K562 (cell line): ENCODE data around the gene GUCA1A. TPM values are rescaled to one million over a fixed set of nuclear protein-coding genes. Genes with fewer than 3 reads are reported as not detected.
A peak's percentile ranks its signal among the peaks of the same experiment; 100 is the strongest.

Source experiments
- BCLAF1 ChIP-seq, 2 experiments: fragments of 450-650 bp in 1 of 2; IDR thresholded peaks; 2 replicates each; pipeline ENCODE4 v1.6.1; 2011 to 2017; ENCODE audit warnings: low read depth in 2 of 2, antibody characterized with exemption in 1 of 2, borderline replicate concordance in 1 of 2, low read length in 1 of 2, mild to moderate bottlenecking in 1 of 2, mixed read lengths in 1 of 2; ENCODE audit not compliant: control insufficient read depth in 1 of 2
- CUX1 ChIP-seq: fragments of 200-800 bp; sonication (Bioruptor generic); IDR thresholded peaks from 2 replicates; pipeline ENCODE4 v1.6.1; 2016; ENCODE audit warnings: missing genetic modification characterization, missing compliant biosample characterization
- DPF2 ChIP-seq: fragments of 450-650 bp; IDR thresholded peaks from 2 replicates; pipeline ENCODE4 v1.6.1; 2016
- NCOA1 ChIP-seq: fragments of 450-650 bp; IDR thresholded peaks from 2 replicates; pipeline ENCODE4 v1.6.1; 2016; ENCODE audit warnings: low read depth
- NCOA6 ChIP-seq: fragments of 450-650 bp; IDR thresholded peaks from 2 replicates; pipeline ENCODE4 v1.6.1; 2017; ENCODE audit warnings: mild to moderate bottlenecking
- NFYB ChIP-seq: IDR thresholded peaks from 2 replicates; pipeline ENCODE4 v1.6.1; 2011; ENCODE audit warnings: mild to moderate bottlenecking, moderate library complexity; ENCODE audit not compliant: insufficient read length; ENCODE audit errors: extremely low read depth
- NONO ChIP-seq, 2 experiments: fragments of 200-400 bp in 1 of 2; fragments of 450-650 bp in 1 of 2; formaldehyde crosslinking in 1 of 2; IDR thresholded peaks; 2 replicates each; pipeline ENCODE4 v1.6.1; 2017; ENCODE audit warnings: low read depth in 2 of 2, mild to moderate bottlenecking in 2 of 2, moderate library complexity in 2 of 2, low read length in 1 of 2
- POLR2B ChIP-seq: fragments of 450-650 bp; IDR thresholded peaks from 2 replicates; pipeline ENCODE4 v1.6.1; 2018; ENCODE audit warnings: low read depth; ENCODE audit not compliant: partially characterized antibody
- PPARD ChIP-seq: fragments of 250-450 bp; sonication (Bioruptor Pico); IDR thresholded peaks from 2 replicates; pipeline ENCODE4 v1.8.0; 2022; ENCODE audit warnings: inconsistent platforms, mild to moderate bottlenecking, moderate library complexity
- RBM17 ChIP-seq: fragments of 200-400 bp; formaldehyde crosslinking; IDR thresholded peaks from 2 replicates; pipeline ENCODE4 v1.6.1; 2017; ENCODE audit warnings: low read depth, mild to moderate bottlenecking, low read length, borderline replicate concordance
- ZNF23 ChIP-seq: fragments of 250-450 bp; sonication (Bioruptor Pico); IDR thresholded peaks from 2 replicates; pipeline ENCODE4 v1.4.0; 2020; ENCODE audit warnings: mild to moderate bottlenecking
- ZNF561 ChIP-seq: fragments of 450-650 bp; formaldehyde crosslinking; conservative IDR thresholded peaks from 2 replicates; pipeline ENCODE4 v1.4.0; 2020; ENCODE audit warnings: mild to moderate bottlenecking, moderate library complexity
- ZZZ3 ChIP-seq: fragments of 450-650 bp; IDR thresholded peaks from 2 replicates; pipeline ENCODE4 v1.6.1; 2016; ENCODE audit warnings: antibody characterized with exemption, mild to moderate bottlenecking, moderate library complexity
- polyA plus RNA-seq, 8 experiments: library from polyadenylated mRNA; depleted of rRNA in 4 of 8; stranded (reverse) in 5 of 8; unstranded in 3 of 8; fragments of >200 nt; fragmentation: Nextera tagmentation in 2 of 8; fragmentation: Illumina TruSeq in 1 of 8; extraction: Ambion mirVana in 2 of 8; extraction: Trizol in 1 of 8; gene quantifications; 2 replicates each; pipeline versions ENCODE4 v1.2.1 to v1.2.3, GENCODE V29; 2011 to 2014; ENCODE audit warnings: inconsistent platforms in 1 of 8, missing spikeins in 1 of 8
- total RNA-seq, 7 experiments: library from RNA; depleted of rRNA in 6 of 7; stranded (reverse); fragments of >200 nt in 6 of 7; fragmentation: Illumina TruSeq in 2 of 7; extraction: Trizol in 2 of 7; gene quantifications; 2 replicates each; pipeline versions ENCODE4 v1.2.1 to v1.2.3, GENCODE V29; 2011 to 2021; ENCODE audit warnings: low replicate concordance in 1 of 7
- TF ChIP-seq, protein P1 (sequence below): sonication (generic); formaldehyde crosslinking; IDR thresholded peaks from 2 replicates; pipeline ENCODE4 v1.5.0; 2020; ENCODE audit warnings: missing genetic modification reagents
- TF ChIP-seq, protein P2 (sequence below): sonication (generic); formaldehyde crosslinking; IDR thresholded peaks from 2 replicates; pipeline ENCODE4 v1.8.0; 2022; ENCODE audit warnings: missing genetic modification reagents, mild to moderate bottlenecking, borderline replicate concordance

The GUCA1A gene
- total and polyA plus RNA-seq, 9 of the 15 experiments (the other 6 are each of a cell fraction or from before 2014, with no cell fraction given), result not detected

GRCh38 chr6:42197555-42198362, 24.6 kb downstream of the GUCA1A start (continued):
- TF ChIP-seq BCLAF1 (IDR thresholded peaks at IDR 0.05; ENCODE audit: borderline replicate concordance in 1 of 2, control insufficient read depth in 1 of 2, low read depth in 2 of 2, low read length in 1 of 2), result 0 out of 4 replicates have a peak, but pooled peaks have one; percentile 43 to 71
- TF ChIP-seq PPARD, result no peak
- TF ChIP-seq ZNF23 (CRISPR knock-in tag), result no peak
- peak in 1 of 2 experiments; percentile 94; a peak in 2 of 4 replicates for TF ChIP-seq NONO (IDR thresholded peaks at IDR 0.05; ENCODE audit: low read depth in 2 of 2, low read length in 1 of 2)
- no peak for TF ChIP-seq CUX1 (CRISPR knock-in tag)
- TF ChIP-seq, protein P1, sequence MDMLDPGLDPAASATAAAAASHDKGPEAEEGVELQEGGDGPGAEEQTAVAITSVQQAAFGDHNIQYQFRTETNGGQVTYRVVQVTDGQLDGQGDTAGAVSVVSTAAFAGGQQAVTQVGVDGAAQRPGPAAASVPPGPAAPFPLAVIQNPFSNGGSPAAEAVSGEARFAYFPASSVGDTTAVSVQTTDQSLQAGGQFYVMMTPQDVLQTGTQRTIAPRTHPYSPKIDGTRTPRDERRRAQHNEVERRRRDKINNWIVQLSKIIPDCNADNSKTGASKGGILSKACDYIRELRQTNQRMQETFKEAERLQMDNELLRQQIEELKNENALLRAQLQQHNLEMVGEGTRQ (CRISPR knock-in tag), result no peak
- TF ChIP-seq NFYB, result no peak
- peak; percentile 34; the same call in 1 of the 2 replicates for TF ChIP-seq NCOA6
- TF ChIP-seq RBM17, result no peak
- TF ChIP-seq ZNF561 (CRISPR knock-in tag), result no peak
- peak; percentile 100 for TF ChIP-seq DPF2
- TF ChIP-seq, protein P2, sequence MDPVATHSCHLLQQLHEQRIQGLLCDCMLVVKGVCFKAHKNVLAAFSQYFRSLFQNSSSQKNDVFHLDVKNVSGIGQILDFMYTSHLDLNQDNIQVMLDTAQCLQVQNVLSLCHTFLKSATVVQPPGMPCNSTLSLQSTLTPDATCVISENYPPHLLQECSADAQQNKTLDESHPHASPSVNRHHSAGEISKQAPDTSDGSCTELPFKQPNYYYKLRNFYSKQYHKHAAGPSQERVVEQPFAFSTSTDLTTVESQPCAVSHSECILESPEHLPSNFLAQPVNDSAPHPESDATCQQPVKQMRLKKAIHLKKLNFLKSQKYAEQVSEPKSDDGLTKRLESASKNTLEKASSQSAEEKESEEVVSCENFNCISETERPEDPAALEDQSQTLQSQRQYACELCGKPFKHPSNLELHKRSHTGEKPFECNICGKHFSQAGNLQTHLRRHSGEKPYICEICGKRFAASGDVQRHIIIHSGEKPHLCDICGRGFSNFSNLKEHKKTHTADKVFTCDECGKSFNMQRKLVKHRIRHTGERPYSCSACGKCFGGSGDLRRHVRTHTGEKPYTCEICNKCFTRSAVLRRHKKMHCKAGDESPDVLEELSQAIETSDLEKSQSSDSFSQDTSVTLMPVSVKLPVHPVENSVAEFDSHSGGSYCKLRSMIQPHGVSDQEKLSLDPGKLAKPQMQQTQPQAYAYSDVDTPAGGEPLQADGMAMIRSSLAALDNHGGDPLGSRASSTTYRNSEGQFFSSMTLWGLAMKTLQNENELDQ, result no peak
- peak; percentile 30 for TF ChIP-seq POLR2B
- TF ChIP-seq NCOA1, result peak; percentile 96
- 0 out of 2 replicates have a peak, but pooled peaks have one; percentile 28 for TF ChIP-seq ZZZ3
